NOMO-1 treated with dmso at 0.1 percent for 144 hours (cell line): ENCODE results near the gene QPCT.
"Not testable (repeated sequence)": the region's sequence is repeated elsewhere in the genome, so short reads cannot be mapped to it uniquely, and the experiment has no call there.

Experiments used
- DNase-seq: peaks from one replicate; lab custom pipeline; 2025; ENCODE audit not compliant: unreplicated experiment; lab: John Stamatoyannopoulos, UW

Gene QPCT

DNA sequence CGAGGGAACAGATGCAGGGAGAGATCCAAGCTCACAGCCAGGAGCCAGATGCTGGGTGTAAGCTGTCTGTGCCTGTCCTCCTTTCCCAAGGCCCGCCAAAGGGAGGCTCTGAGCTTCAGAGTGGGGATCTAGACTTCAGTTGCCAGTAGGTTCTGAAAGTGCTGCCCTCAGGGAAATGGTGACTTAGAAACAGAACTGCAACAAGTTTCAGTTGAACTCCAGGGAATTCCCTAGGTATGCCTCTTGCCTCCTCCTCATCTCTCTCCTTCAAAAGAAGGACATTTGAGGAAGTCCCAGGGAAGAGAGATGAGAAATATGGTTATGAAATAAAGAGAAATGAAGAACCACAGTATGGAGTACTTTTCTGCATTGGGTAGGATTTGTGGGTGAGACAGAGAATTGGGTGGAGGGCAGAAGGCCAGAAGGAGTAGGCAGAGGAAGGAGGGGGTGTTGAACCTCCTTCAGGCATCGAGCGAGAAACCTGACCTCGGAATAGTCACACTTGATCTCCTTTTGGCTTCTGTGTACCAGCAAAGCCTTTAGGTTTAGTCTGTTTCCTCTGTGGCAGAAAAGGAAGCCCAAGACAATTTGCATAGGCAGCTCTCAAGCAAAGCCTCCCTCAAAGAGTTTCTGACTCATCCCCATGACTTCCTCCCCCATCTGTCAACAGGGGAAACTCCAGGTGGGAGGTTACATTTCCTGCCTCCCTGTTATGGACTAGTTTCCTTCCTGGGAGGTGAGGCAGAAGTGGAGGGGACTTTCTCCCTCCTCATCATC lies 45.7 kb downstream of the QPCT start:
- DNase-seq = peak; percentile 39

- DNase-seq = no peak
Observed at GRCh38 chr2:37390777-37391176, 46.3 kb downstream of the QPCT start.

DNA sequence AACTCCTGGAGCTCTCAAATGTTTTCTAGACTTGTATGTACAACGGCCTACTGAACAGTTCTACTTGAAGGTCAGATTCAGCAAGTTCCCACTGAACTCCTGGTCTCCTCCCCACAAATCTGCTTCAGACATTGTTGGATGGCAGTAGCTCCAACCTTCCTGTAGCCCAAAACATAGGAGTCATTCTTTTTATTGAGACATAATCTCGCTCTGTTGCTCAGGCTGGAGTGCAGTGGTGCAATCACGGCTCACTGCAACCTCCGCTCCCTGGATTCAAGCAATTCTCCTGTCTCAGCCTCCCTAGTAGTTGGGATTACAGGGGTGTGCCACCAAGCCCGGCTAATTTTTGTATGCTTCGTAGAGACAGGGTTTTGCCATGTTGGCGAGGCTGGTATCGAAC lies 47.3 kb downstream of the QPCT start:
- no peak for DNase-seq

DNA sequence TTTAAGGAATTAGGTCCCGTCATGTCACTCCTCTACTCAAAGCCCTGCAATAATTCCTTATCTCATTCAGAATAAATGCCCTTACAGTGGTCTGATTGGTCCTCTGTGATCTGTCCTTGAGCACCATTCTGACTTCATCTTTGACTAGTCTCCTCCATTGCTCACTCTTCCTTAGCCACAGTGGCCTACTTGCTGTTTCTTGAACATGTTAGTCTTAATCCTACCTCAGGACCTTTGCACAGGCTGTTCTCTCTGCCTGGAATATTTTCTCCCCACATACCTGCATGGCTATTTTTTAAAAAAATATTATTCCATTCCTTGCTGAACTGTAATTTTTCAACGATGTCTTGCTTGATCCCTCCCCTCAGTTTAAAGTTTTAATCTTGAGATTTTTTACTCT lies 48.0 kb downstream of the QPCT start:
- DNase-seq = no peak

GRCh38 chr2:37394263-37394662 lies 49.8 kb downstream of the QPCT start:
- peak; percentile 63 for DNase-seq

DNA sequence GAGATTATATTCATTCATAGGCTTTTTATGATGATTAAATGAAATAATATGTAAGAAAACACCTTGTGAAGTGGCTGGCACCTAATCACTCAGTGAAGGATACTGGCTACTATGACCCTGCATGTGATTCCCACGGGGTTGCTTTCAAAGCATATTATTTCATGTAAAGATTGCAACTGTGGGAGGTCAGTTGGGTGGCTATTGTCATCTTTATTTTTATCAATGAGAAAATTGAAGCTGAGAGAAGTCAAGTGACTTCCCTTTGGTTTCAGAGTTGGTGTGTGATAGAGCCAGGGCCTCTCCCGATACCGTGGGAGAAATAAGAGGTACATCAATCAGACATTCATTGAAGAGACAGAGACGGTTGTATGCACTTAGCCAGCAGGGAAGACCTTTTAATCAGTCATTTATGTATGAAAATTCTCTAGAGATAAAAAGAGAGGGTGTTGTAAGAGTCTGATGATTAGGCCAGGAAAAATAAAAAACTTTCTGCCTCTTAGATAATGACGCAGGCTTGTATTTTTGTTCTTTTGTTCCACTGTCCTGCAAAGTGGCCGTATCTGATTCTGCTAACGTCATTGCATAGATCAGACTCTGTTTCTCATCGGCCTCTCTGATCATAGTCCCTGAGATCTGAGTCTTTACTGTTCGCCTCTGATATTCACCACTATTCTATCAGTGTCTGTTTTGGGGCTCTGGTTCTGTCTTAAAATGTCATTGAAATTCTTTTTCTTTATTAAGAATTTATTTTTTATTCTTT lies 50.5 kb downstream of the QPCT start:
- DNase-seq = no peak

- no peak for DNase-seq
Observed at GRCh38 chr2:37396890-37397565, 52.6 kb downstream of the QPCT start.

DNA sequence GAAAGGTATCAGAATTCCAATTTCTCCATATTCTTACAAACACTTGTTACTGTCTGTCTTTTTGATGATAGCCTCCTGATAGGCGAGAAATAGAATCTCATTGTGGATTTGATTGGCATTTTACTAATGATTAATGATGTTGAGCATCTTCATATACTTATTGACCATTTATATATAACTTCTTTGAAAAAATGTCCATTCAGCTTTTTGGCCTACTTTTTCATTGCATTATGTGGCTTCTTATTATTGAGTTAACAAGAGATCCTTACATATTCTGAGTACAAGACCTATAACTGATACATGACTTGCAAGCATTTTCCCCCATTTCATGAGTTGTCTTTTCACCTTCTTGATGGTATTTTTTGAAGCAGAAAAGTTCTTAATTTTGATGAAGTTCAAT lies 54.6 kb downstream of the QPCT start:
- DNase-seq = no peak

DNA sequence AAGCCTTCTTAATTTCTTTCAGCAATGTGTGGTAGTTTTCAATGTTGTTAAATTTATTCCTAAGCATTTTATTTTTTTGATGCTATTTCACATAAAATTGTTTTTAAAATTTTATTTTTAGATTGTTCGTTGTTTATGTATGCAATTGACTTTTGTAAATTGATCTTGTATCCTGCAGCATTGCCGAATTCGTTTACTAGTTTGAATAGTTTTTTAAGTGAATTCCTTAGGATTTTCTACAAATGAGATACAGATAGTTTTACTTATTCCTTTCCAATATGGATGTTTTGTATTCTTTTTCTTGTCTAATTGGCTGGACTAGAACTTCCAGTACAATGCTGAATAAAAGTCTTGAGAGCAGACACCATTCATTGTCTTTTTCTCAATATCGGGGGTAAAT lies 55.6 kb downstream of the QPCT start:
- no peak for DNase-seq

GRCh38 chr2:37402636-37403035 lies 58.2 kb downstream of the QPCT start:
- no peak for DNase-seq

DNA sequence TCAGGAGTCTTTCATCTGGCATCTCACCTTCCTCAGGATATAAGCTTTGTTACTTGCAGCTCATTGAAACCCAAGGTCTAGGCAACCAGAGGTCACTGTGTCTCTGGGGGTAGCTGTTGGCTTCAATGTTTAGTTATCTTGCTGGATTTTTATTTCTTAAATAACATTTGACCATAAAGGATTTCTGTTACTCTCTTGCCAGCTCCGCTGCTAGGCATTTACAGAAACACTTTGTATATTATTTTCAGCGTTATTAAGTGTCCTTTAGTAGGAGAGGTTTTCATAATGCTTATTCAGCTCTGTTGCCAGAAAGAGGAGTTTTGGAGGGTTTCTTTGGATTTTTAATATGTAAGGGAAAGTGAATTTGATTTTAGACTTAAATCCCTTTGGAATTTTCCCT lies 61.4 kb downstream of the QPCT start:
- no peak for DNase-seq

DNA sequence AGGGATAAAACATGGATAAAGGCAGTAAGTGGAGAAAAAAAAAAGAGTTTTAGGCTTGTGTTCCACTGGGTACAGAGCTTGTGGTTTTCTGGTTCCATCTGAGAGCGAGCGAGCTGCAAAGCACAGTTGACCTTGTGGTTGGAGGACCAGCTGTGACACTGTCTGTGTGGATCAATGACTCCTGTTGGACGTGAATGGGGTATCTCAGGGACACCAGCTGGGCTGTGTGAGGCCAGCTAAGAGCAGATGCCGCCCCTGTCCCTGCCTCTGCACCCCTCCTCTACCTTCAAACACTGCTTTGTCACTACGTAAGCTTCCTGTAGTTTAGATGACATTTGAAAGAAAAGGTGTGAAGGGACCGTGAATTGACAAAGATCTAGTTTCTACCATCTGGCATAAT lies 67.8 kb downstream of the QPCT start:
- DNase-seq = no peak

- DNase-seq = not testable (repeated sequence)
Observed at GRCh38 chr2:37413911-37414469, 69.6 kb downstream of the QPCT start.

DNA sequence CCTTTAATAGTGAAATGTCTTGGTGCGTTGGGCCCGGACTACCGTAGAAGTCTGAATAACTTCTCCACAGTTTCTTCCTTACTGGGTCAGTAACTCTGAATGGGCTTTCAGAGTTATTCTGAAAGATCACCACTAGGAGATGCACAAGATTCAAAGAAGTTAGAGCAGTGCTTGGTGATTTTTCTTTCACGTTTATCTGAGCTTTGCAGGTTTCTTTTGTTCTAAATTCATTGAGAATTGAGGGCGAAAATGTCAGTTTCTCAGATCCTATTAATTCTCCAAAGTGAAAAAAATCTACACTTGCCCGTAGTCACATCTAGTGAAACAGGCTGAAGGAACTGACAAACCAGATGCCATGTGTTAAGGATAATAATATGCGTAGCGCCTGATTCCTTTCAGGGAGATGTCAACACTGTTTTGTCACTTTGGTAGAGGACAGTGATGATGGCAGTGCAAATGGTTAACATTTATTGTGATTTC lies 70.1 kb downstream of the QPCT start:
- DNase-seq = peak; percentile 29

GRCh38 chr2:37415128-37415820 lies 70.8 kb downstream of the QPCT start:
- DNase-seq = peak; percentile 20

DNA sequence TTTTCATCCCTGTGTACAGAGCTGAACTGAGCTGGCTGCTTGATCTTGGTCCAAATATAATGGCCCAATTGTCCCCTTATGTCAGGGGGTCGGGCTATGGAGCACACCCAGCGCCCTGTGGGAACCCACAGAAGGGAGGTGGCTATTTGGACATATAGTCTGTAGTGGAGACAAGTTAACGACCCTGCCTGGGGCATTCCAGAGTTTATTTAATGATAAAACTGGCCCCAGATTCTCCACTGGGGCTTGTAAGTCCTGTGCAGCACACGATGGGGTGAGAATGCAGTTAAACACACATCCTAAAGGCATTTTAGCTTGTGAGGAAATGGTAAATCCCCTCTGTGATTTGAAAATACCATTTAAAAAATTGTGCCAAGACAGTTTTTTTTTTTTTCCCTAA lies 72.9 kb downstream of the QPCT start:
- no peak for DNase-seq

- DNase-seq = no peak
Observed at GRCh38 chr2:37418956-37419355, 74.5 kb downstream of the QPCT start.

DNA sequence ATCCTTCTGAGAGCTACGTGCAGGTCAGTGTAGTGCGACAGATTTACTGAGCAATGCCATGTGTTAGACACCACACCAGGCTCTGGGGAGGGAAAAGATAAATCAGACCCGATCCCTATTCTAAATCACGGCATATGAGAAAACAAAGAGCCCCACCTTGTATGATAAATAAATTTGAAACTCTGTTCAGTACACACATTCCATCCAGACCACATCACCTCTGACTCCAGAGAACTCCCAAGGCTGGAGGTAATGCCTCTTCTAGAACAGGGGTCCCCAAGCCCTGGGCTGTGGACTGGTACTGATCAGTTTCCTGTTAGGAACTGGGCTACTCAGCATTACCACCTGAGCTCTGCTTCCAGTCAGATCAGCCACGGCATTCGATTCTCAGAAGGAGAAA lies 77.3 kb downstream of the QPCT start:
- no peak for DNase-seq

GRCh38 chr2:37422816-37423215 lies 78.4 kb downstream of the QPCT start:
- DNase-seq = no peak
